Colonic mucosa (tissue), 4 donors: ENCODE results near the gene COX7A2L. TPM values are rescaled to one million over a fixed set of nuclear protein-coding genes. Genes with fewer than 3 reads are reported as not detected.

Experiments used
- DNase-seq: peaks from one replicate; pipeline ENCODE4 v3.0.0-alpha.2; 2020
- H3K27ac ChIP-seq: fragments of 200-600 bp; one replicate; pipeline ENCODE4 v1.8.0; 2021
- H3K27me3 ChIP-seq: fragments of 200-600 bp; one replicate; pipeline ENCODE4 v1.8.0; 2021
- H3K36me3 ChIP-seq: fragments of 200-600 bp; one replicate; pipeline ENCODE4 v1.8.0; 2021
- H3K4me1 ChIP-seq: fragments of 200-600 bp; one replicate; pipeline ENCODE4 v1.8.0; 2021; ENCODE audit warnings: mild to moderate bottlenecking
- H3K4me3 ChIP-seq: fragments of 200-600 bp; one replicate; pipeline ENCODE4 v1.8.0; 2021
- H3K9ac ChIP-seq, 2 donors: one replicate each; pipeline ENCODE4 v1.7.0; 2013; ENCODE audit warnings: control low read depth in 2 of 2, low read depth in 2 of 2, low read length in 2 of 2
- H3K9me3 ChIP-seq: fragments of 200-600 bp; one replicate; pipeline ENCODE4 v1.8.0; 2021
- CTCF ChIP-seq: fragments of 200-600 bp; IDR thresholded peaks from one replicate; pipeline ENCODE4 v1.8.0; 2022; ENCODE audit warnings: antibody characterized with exemption, mild to moderate bottlenecking
- intact Hi-C: fragments of 100-400 bp; cut with DNase I; formaldehyde crosslinking; loops from one replicate; pipeline ENCODE4 v1.14.1; 2022
- total RNA-seq, 2 donors: library from RNA; stranded (reverse); fragmentation: NEBNext Ultra II Directional in 1 of 2; extraction: Animal tissue kit (Norgen Biotek cat#: 25700) in 1 of 2; gene quantifications; one replicate each; pipeline ENCODE4 v1.2.1, GENCODE V29; 2021
- donor health status: healthy.
- donor health status: DM: no; HTN: no; CAD: no.
- donor health status: DM: no; HTN: no; CAD: no.

Gene COX7A2L
- total RNA-seq, 2 donors from 2014 or later = 128 to 131 TPM

- intact Hi-C loops = no loop called here
- H3K36me3 ChIP-seq = peaks cover 5% of the 10 kb centered on the region
- no peak overlapping the region for H3K9ac ChIP-seq
- no peak for DNase-seq
- H3K4me1 ChIP-seq = no peaks in the 10 kb centered on the region
- no peaks in the 10 kb centered on the region for H3K9me3 ChIP-seq
- H3K27ac ChIP-seq = no peak overlapping the region
- H3K27me3 ChIP-seq = no peaks in the 10 kb centered on the region
- no peak for TF ChIP-seq CTCF
- H3K4me3 ChIP-seq = no peak overlapping the region
Measured at GRCh38 chr2:42345986-42346385, 15.0 kb downstream of the COX7A2L start.

- intact Hi-C loops = no loop called here
- Histone ChIP-seq H3K27ac (no peak overlapping the region), H3K4me3 (no peak overlapping the region), H3K9me3 (no peaks in the 10 kb centered on the region), H3K4me1 (no peaks in the 10 kb centered on the region), H3K36me3 (peaks cover 5% of the 10 kb centered on the region), H3K27me3 (no peaks in the 10 kb centered on the region), H3K9ac (no peak overlapping the region)
- TF ChIP-seq CTCF = no peak
- no peak for DNase-seq
Measured at GRCh38 chr2:42342795-42343241, 18.2 kb downstream of the COX7A2L start.

GRCh38 chr2:42342061-42342794, 18.8 kb downstream of the COX7A2L start:
- H3K36me3 ChIP-seq = peaks cover 5% of the 10 kb centered on the region
- intact Hi-C loops = no loop called here
- H3K9ac ChIP-seq = no peak overlapping the region
- no peaks in the 10 kb centered on the region for H3K27me3 ChIP-seq
- no peaks in the 10 kb centered on the region for H3K9me3 ChIP-seq
- H3K27ac ChIP-seq = no peak overlapping the region
- no peak overlapping the region for H3K4me3 ChIP-seq
- no peak for TF ChIP-seq CTCF
- no peak for DNase-seq
- no peaks in the 10 kb centered on the region for H3K4me1 ChIP-seq

GRCh38 chr2:42340938-42341636, 19.9 kb downstream of the COX7A2L start:
- Histone ChIP-seq H3K9me3 (no peaks in the 10 kb centered on the region), H3K36me3 (no peaks in the 10 kb centered on the region)

More at GRCh38 chr2:42340938-42341636, 19.9 kb downstream of the COX7A2L start:
- Histone ChIP-seq H3K27me3 (no peaks in the 10 kb centered on the region), H3K27ac (no peak overlapping the region), H3K4me3 (no peak overlapping the region), H3K4me1 (no peaks in the 10 kb centered on the region), H3K9ac (no peak overlapping the region)
- no peak for DNase-seq
- intact Hi-C loops = no loop called here
- no peak for TF ChIP-seq CTCF
